PC-3 (cell line): ENCODE measurements around the gene ZCCHC3.

Experiments used
- EZH2 ChIP-seq: fragments of 300-600 bp; sonication (generic); IDR thresholded peaks from one replicate; pipeline ENCODE4 v1.6.1; 2017; ENCODE audit warnings: antibody characterized with exemption, mild to moderate bottlenecking, low read length; ENCODE audit not compliant: unreplicated experiment
- EZH2phosphoT487 ChIP-seq: fragments of 300-600 bp; sonication (generic); IDR thresholded peaks from 2 replicates; pipeline ENCODE4 v1.6.1; 2018; ENCODE audit warnings: mild to moderate bottlenecking, antibody characterized with exemption, low read length, borderline replicate concordance
- TF ChIP-seq, protein P1 (sequence below): fragments of 300-600 bp; sonication (generic); conservative IDR thresholded peaks from 2 replicates; pipeline ENCODE4 v1.5.1; 2017; ENCODE audit warnings: antibody characterized with exemption, low read depth, mild to moderate bottlenecking, low read length

DNA sequence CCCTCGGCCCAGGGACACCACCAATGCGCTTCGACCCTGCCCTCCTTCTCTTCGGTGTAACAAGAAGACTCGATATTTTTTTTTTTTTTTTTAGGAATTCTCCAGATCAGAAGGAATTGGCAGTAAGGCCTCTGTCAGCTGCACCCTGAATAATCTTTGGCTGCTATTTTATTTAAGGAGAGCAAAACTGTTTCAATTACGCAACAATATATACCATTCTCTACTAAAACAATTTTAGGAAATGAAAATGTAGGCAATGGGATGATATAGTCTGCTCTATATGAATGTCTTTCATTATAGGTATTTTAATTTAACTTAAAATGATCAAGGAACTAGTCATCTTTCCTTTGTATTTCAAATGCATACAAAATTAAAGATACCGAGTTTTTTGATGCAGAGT, 13.3 kb downstream of the ZCCHC3 start:
- TF ChIP-seq, protein P1, sequence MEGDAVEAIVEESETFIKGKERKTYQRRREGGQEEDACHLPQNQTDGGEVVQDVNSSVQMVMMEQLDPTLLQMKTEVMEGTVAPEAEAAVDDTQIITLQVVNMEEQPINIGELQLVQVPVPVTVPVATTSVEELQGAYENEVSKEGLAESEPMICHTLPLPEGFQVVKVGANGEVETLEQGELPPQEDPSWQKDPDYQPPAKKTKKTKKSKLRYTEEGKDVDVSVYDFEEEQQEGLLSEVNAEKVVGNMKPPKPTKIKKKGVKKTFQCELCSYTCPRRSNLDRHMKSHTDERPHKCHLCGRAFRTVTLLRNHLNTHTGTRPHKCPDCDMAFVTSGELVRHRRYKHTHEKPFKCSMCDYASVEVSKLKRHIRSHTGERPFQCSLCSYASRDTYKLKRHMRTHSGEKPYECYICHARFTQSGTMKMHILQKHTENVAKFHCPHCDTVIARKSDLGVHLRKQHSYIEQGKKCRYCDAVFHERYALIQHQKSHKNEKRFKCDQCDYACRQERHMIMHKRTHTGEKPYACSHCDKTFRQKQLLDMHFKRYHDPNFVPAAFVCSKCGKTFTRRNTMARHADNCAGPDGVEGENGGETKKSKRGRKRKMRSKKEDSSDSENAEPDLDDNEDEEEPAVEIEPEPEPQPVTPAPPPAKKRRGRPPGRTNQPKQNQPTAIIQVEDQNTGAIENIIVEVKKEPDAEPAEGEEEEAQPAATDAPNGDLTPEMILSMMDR: no peak
- TF ChIP-seq EZH2: no peak
- no peak for TF ChIP-seq EZH2phosphoT487
